Stimulated activated CD4-positive, alpha-beta T cell treated with anti-CD3 and anti-CD28 coated beads, Interleukin-1b, Interleukin-23, amount 100 ng/mL, for 24 hours (primary cell): ENCODE results near the gene NMT1.
A peak's percentile ranks its signal among the peaks of the same experiment; 100 is the strongest.
"Not testable (repeated sequence)": the region's sequence is repeated elsewhere in the genome, so short reads cannot be mapped to it uniquely, and the experiment has no call there.

Source experiments
- DNase-seq, 4 experiments: peaks; one replicate each; pipeline ENCODE4 v3.0.0-alpha.2; 2020; ENCODE audit warnings: low read depth in 4 of 4, low spot score in 1 of 4

NMT1 gene

DNA sequence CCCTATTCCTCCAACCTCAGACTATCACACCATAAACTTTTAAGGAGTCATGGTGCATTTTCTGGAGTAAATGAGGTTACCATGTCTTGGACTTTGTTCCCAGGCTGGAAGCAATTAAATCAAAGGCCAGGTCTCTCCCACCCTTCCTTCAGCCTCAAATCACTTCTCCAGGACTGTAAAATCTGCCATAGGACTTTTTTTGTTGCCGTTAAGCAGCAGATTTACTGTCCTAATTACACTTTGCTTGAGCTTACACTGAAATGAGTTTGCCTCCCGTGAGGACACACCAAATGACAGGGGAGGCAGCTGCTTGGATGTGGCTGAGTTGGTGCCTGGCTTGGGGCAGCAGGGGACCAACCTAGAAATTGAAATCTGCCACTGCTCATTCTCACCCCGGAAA lies 24.4 kb upstream of the NMT1 start:
- DNase-seq, result no peak

GRCh38 chr17:45038728-45039634 lies 22.1 kb upstream of the NMT1 start:
- DNase-seq, result no peak

DNA sequence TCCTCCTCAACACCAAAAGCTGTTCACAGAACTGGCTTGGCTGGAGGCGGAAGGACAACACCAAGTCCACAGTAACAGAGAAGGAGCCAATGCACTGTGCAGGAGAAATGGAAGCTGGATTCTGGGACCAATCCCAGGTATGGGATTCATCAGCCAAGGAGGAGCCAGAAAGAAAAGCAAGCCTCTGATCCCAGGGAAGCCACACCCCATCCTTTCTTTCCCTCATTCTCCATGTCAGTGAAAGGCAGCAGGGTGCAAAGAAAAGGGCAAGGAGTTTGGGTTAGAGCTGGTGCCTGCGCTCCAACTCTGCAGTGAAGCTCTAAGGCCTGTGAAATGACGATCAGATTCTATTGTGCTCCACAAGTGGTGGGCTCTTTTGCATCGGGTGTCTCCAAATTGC lies 20.7 kb upstream of the NMT1 start:
- DNase-seq, result no peak

DNA sequence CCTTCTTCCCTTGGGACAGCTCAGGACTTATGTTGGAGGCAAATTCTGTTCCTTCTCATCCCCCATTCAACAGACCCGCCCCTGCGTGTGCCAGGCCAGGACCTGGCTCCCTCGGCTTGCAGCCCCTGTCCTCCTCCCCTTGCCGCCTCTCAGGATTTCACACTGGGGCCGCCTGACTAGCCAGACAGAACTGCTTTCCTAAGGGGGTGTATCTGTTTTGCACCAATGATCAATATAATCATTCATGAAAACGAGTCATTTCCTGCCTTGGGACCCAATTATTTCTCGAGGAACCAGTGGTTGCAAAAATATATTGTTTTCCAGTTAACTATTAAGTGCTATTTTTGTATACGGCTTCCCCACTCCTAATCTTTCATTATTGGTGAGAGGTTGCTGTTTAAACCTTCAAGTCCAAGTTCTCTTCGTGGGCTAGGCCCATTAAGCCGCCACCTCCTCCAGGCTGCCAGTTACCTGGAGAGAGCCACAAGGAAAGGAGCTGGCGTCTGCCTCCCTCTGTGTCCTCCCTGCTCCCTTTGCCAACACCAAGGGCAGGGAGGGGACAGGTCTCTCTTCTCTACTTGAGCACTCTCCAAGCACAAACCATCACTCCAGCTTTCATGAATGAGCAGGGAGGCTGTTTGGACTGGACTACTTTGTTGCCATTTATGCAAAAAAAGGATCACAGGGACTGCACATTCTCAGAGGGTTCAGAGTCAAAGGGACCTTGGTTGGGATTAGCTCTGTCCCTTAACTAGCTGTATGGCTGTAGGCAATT lies 18.6 kb upstream of the NMT1 start:
- DNase-seq, result no peak

DNA sequence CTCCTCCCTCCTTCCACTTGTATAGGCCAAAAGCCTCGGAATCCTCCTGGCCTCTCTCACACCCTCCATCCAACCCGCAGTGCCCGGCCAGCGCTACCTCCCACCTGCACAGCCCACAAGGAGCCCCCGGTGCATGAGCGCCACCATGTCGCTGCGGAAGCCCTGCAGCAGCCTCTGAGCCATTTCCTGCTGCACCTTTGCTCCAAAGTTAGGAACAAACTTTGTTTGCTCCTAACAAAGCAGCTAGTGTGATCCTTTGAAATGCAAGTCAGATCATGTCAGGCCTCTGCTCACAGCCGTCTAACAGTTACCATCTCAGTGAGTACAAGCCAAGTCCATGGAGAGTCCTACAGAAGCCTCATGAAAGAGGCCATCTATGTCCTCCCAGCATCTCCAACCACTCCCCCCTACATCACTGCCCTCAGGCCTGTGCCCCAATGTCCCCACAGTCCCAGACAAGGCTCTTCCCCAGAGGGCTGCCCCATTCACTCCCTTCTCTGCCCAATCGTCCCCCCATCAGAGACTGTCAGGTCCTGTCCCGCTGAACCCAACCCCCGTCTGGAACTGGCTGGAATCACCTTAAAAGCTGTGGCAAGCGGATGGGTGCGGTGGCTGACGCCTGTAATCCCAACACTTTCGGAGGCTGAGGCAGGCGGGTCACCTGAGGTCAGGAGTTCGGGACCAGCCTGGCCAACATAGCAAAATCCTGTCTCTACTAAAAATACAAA lies 17.1 kb upstream of the NMT1 start:
- no peak for DNase-seq

DNA sequence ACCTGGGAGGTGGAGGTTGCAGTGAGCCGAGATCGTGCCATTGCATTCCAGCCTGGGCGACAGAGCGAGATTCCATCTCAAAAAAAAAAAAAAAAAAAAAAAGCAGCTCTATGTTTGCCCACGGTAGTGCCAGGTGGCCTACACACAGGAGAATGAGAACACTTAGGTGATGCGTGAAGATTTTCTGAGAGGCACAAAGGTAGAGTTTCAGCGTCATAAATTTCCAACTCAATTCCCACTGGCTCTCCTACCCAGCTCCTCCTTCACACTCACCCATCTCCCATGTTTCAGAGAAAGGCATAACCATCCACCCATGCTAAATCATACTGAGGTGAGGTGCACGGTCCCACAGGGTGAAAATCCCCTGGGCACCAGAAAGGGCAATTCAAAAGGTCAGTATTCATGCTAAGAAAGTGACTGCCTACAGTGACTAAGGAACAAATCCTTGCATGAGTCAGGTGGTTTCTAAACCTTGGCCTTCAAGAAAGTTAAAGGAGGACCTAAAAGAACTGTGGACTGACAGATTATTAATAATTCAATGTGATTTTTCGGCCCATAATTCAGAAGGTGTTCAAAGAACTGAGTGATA lies 14.5 kb upstream of the NMT1 start:
- DNase-seq, result no peak

DNA sequence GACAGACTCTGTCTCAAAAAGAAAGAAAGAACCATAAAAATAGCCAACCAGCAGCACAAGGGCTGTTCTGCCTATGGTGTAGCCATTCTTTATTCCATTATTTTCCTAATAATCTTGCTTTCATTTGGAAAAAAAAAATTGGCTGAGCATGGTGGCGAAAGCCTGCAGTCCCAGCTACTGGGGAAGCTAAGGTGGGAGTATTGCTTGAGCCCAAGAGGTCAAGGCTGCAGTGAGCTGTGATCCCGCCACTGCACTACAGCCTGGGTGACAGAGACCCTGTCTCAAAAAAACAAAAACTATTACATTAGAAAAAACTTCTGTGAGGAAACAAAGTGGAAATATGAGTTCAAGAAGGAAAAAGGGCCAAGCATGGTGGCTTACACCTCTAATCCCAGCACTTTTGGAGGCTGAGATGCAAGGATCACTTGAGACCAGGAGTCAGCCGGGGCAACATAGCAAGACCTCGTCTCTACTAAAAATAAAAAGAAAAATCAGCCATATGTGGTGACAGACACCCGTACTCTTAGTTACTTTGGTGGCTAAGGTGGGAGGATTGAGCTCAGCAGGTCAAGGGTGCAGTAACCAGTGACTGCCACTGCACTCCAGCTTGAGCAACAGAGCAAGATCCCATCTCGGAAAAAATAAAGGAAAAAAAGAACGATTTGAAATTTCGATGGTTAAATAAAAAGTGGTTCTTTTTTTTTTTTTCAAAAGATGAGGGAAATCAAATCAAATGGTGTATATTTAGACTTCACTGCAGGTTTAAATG lies 12.1 kb upstream of the NMT1 start:
- DNase-seq, result no peak

DNA sequence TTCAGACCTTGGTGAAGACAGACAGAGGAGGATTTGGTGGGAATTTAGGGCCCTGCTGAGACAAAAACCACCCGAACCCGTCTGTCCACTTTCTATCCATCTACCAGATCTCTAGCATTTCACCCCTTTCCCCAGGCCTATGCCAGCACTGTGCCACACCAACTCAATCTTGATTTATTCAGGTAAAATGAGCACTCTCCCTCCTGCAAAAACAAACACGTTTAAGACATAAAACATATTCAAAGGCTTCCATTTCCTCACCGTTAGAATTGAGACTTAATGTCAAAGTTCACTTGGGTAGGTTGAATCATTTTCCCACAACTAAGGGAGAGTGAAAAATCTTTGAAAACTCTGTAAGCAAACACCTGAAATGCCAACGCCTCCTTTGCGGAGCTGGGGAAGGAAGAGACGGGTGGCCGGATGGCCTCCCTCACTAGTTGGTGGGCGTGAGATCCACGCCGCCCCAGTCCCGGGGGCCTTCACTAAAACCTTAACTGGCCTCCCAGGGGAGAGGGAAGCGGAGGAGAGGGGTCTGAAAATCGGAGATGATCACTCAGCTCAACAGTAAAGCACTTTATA lies 10.5 kb upstream of the NMT1 start:
- DNase-seq, result peak in 2 of 4 experiments; percentile 13 to 36

DNA sequence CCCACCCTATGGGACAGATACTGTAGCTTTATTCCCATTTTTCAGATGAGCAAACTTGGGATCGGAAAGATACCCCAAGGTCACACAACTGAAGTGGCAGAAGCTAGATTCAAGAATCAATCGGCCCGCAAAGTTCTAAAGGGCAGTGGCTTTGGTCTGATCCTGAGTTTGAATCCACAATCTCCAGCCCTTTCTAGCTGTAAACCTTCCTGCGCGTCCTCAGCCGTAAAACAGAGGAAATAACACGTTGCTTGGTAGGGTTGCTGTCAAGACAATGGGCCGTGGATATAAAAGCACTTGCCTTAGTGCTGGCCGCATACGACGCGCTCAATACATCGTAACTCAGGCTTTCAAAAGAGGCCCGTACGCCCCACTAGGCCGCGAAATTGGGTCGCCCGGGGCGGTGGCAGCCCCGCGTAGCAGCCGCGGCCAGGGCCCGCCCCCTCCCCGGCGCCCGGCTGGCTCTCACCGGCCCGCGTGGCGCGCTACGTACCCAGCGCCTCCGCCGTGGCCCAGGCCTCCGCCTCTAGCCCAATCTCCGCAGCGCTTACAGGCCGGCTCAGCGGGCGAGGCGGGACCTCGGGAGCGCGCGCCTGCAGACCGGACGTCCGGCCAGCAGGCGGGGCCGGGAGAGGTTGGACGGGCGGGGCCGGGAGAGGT lies 9.9 kb upstream of the NMT1 start, which contains the start of gene DCAKD:
Gene DCAKD (minus strand): TSS at position 573 of the 660 bp plus-strand sequence. CDS start 16,747 bp downstream, outside the sequence.
- DNase-seq, result peak; percentile 64 to 91 (median 80)

DNA sequence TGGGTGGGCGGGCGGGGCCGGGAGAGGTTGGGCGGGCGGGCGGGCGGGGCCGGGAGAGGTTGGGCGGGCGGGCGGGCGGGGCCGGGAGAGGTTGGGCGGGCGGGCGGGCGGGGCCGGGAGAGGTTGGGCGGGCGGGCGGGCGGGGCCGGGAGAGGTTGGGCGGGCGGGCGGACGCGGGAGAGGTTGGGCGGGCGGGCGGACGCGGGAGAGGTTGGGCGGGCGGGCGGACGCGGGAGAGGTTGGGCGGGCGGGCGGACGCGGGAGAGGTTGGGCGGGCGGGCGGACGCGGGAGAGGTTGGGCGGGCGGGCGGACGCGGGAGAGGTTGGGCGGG lies 9.4 kb upstream of the NMT1 start:
- DNase-seq, result not testable (repeated sequence)

DNA sequence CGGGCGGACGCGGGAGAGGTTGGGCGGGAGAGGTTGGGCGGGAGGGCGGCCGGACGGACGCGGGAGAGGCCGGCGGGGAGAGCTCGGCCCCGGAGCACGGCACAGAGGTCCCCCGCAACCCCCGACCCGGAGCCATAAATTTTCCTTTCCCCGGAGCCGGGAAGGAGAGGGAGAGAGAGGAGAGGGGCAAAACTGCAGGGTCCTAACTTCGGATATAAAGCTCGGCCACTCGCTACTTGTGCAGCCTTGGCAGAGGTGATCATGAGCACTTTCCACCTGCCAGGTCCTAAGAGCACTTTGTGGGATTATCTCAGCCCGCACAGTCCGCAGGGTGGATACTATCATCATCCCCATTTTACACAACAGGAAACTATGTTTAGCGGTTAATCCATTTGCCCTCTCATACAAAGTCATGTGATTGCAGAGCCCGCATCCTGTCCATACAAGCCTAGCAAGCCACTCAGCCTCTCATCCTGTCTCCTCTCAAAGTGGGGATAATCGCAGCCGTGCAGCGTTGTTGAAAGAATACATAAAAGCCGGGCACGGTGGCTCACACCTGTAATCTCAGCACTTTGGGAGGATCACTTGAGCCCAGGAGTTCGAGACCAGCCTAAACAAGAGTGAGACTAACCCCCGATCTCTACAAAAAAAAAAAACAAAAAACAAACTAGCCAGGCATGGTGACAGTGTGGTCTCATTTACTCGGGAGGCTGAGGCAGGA lies 8.9 kb upstream of the NMT1 start:
- peak in 1 of 4 experiments; percentile 15 for DNase-seq

GRCh38 chr17:45060382-45060796 lies 728 bp upstream of the NMT1 start:
- peak in 1 of 4 experiments; percentile 5 for DNase-seq

DNA sequence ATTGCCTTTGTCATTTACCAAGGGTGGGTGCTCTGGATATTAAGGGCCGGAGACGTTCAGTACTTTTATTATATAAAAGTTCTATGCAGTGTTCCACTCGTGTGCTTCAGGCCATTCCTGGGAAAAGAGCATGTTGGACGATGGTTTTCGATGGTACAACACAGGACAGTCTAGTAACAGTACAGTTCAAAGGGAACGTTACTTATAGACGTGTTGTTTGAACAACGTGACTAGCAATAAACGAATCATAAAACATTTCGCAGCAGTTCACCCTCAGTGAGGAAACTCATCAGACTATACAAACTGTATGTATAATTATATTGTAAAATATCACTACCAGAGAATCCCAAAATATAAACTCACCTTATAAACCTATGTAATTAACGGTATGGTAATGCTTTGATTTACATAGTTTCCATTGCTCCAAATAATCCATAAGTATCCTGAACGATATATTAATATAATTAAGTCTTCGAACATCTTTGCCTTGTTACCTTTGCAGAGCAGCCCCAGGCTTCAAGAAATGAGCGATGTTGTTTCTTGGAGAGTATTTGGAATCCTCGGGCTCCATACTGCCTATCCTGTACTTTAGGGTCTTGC lies 589 bp downstream of the NMT1 start:
- DNase-seq, result no peak

GRCh38 chr17:45063198-45063597 lies 2.1 kb downstream of the NMT1 start:
- no peak for DNase-seq

DNA sequence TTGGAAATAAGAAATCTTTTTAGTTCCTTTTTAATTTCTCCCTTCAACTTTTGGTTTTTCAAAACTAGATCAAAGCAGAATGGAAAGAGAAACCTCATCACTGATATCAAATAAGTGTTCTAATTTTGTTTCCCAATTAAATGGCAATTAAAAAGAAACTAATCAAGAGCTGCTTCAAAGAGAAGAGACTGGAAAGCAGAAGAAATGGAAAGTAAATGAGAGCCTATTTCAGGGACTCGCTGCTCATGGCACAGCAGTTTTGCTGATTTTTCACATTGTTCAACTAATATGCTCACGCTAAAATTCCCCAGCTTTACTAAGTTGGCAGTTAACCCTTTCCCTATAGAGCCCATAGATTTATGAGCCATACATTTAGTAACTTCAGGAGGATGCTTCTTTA lies 6.5 kb downstream of the NMT1 start:
- DNase-seq, result no peak

GRCh38 chr17:45070001-45070400 lies 8.9 kb downstream of the NMT1 start:
- no peak for DNase-seq

- no peak for DNase-seq
Measured at GRCh38 chr17:45070809-45071208, 9.7 kb downstream of the NMT1 start.

- DNase-seq, result no peak
Measured at GRCh38 chr17:45073414-45074070, 12.4 kb downstream of the NMT1 start.
